Muscle layer of duodenum (tissue), 2 donors: ENCODE results near the gene TMEM144.

Experiments used
- H3K27ac ChIP-seq: one replicate; pipeline ENCODE4 v1.7.0; 2013; ENCODE audit warnings: mild to moderate bottlenecking, low read length
- H3K27me3 ChIP-seq: one replicate; pipeline ENCODE4 v1.7.0; 2013; ENCODE audit warnings: low read depth, mild to moderate bottlenecking, control low read depth, low read length
- H3K36me3 ChIP-seq, 2 donors: one replicate each; pipeline ENCODE4 v1.7.0; 2013; ENCODE audit warnings: low read length in 2 of 2, control low read depth in 1 of 2, mild to moderate bottlenecking in 1 of 2; ENCODE audit not compliant: insufficient read depth in 2 of 2, control insufficient read depth in 1 of 2
- H3K4me1 ChIP-seq, 2 donors: one replicate each; pipeline ENCODE4 v1.7.0; 2013; ENCODE audit warnings: low read length in 2 of 2, mild to moderate bottlenecking in 2 of 2, control low read depth in 1 of 2, moderate library complexity in 1 of 2; ENCODE audit not compliant: insufficient read depth in 2 of 2, control insufficient read depth in 1 of 2
- H3K4me3 ChIP-seq, 2 donors: one replicate each; pipeline ENCODE4 v1.7.0; 2013; ENCODE audit warnings: low read length in 2 of 2, low read depth in 1 of 2, mild to moderate bottlenecking in 1 of 2
- H3K9me3 ChIP-seq, 2 donors: one replicate each; pipeline ENCODE4 v1.7.0; 2013; ENCODE audit warnings: low read length in 2 of 2, control low read depth in 1 of 2, mild to moderate bottlenecking in 1 of 2; ENCODE audit not compliant: control insufficient read depth in 1 of 2
- donor health status: healthy.

Gene TMEM144

GRCh38 chr4:158209825-158210807 lies at the start of gene TMEM144:
Gene TMEM144 (plus strand): TSS chr4:158210486. CDS start chr4:158212668, 2,182 bp downstream.
- Histone ChIP-seq H3K27ac (peak within 1 kb of the TSS; percentile 95), H3K4me3 (peak within 1 kb of the TSS; percentile 59 to 78), H3K4me1 (peaks cover 0 to 9% of the 10 kb centered on the region in 2 donors), H3K27me3 (no peaks in the 10 kb centered on the region), H3K36me3 (no peaks in the 10 kb centered on the region), H3K9me3 (no peaks in the 10 kb centered on the region)

GRCh38 chr4:158161551-158162354 lies 48.5 kb upstream of the TMEM144 start:
- no peaks in the 10 kb centered on the region for H3K36me3 ChIP-seq
- H3K27ac ChIP-seq = peak overlapping the region; percentile 21
- H3K4me3 ChIP-seq = no peak overlapping the region
- peaks cover 5 to 16% of the 10 kb centered on the region in 2 donors for H3K4me1 ChIP-seq
- H3K9me3 ChIP-seq = no peaks in the 10 kb centered on the region
- no peaks in the 10 kb centered on the region for H3K27me3 ChIP-seq

- Histone ChIP-seq H3K27me3 (no peaks in the 10 kb centered on the region), H3K9me3 (no peaks in the 10 kb centered on the region), H3K27ac (no peak overlapping the region), H3K4me1 (peaks cover 5 to 16% of the 10 kb centered on the region in 2 donors), H3K4me3 (no peak overlapping the region), H3K36me3 (no peaks in the 10 kb centered on the region)
Observed at GRCh38 chr4:158162631-158163030, 47.7 kb upstream of the TMEM144 start.

DNA sequence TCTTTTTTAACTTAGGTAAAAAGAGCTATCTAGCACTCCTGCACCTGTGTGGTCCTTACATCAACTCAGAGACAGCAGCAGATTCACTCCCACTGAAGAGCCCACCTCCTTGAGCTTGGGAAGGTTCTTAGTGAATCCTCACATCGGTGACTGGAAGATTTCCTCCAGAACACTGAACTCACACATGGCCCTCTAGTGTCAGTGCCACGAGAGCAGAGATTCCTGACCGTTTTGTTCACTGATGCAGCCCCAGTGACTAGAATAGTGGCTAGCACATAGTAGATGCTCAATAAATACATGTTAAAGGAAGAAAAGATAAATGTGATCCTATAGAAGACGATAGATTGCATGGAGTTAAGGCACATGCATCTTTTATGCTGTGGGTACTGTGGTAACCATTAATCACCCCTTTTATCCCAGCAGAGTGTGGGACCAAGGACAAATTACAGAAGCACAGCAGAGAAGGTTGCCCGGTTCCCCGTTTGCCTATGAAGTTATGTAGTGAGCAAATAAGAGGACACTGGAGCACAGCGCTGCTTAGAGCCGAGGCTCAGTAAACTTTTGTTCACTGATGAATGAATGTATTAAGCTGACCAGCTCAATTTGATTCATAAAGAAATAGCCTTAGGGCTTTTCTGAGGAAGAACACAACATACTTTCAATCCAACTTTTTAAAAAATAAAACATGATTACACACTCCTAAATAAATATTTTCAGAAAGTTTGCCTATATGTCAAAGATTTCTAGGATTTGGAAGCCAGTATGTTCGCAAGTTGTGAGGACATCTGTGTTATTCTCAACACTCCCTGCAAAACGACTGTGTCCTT lies 46.1 kb upstream of the TMEM144 start:
- peaks cover 3 to 11% of the 10 kb centered on the region in 2 donors for H3K4me1 ChIP-seq
- peak overlapping the region; percentile 31 to 45 for H3K4me3 ChIP-seq
- H3K27ac ChIP-seq = peak overlapping the region; percentile 50

GRCh38 chr4:158164768-158165213 lies 45.5 kb upstream of the TMEM144 start:
- H3K4me3 ChIP-seq = peak overlapping the region; percentile 31 to 45
- peaks cover 0 to 11% of the 10 kb centered on the region in 2 donors for H3K4me1 ChIP-seq
- no peaks in the 10 kb centered on the region for H3K36me3 ChIP-seq
- H3K27me3 ChIP-seq = no peaks in the 10 kb centered on the region
- no peaks in the 10 kb centered on the region for H3K9me3 ChIP-seq
- H3K27ac ChIP-seq = peak overlapping the region; percentile 50

More for the DNA sequence above, 46.1 kb upstream of the TMEM144 start:
- Histone ChIP-seq H3K27me3 (no peaks in the 10 kb centered on the region), H3K36me3 (no peaks in the 10 kb centered on the region), H3K9me3 (no peaks in the 10 kb centered on the region)

DNA sequence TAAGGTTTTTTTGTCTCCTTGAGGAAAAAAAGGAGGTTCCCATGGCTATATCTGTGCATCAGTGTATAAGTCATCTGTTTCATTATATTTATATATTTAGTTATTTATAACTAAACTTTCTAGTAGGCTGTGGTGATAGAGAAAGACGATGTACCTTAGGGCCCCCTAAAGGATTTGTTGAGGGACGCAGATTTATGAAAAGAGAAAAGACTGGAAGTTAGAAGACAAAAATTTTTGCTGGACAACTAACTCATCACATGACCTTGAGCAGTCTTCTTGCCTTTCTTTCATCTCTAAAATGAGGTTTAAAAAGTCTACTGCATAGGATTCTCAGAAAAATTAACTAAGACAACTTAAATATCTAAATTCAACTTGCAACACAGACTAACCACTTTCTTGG lies 43.6 kb upstream of the TMEM144 start:
- H3K27me3 ChIP-seq = no peaks in the 10 kb centered on the region
- no peaks in the 10 kb centered on the region for H3K36me3 ChIP-seq
- no peaks in the 10 kb centered on the region for H3K9me3 ChIP-seq
- peaks cover 0 to 15% of the 10 kb centered on the region in 2 donors for H3K4me1 ChIP-seq
- peak overlapping the region in 1 of 2 donors; percentile 53 for H3K4me3 ChIP-seq
- H3K27ac ChIP-seq = peak overlapping the region; percentile 42

- Histone ChIP-seq H3K27me3 (no peaks in the 10 kb centered on the region), H3K9me3 (no peaks in the 10 kb centered on the region), H3K4me3 (peak overlapping the region; percentile 68 to 78), H3K36me3 (no peaks in the 10 kb centered on the region), H3K27ac (peak overlapping the region; percentile 88), H3K4me1 (peaks cover 9 to 17% of the 10 kb centered on the region in 2 donors)
Observed at GRCh38 chr4:158168606-158169005, 41.7 kb upstream of the TMEM144 start.

- Histone ChIP-seq H3K27me3 (no peaks in the 10 kb centered on the region), H3K36me3 (no peaks in the 10 kb centered on the region), H3K27ac (peak overlapping the region; percentile 88), H3K4me3 (peak overlapping the region; percentile 68 to 78), H3K9me3 (no peaks in the 10 kb centered on the region), H3K4me1 (peaks cover 9 to 17% of the 10 kb centered on the region in 2 donors)
Observed at GRCh38 chr4:158169506-158169905, 40.8 kb upstream of the TMEM144 start.

- Histone ChIP-seq H3K4me1 (peaks cover 9 to 17% of the 10 kb centered on the region in 2 donors), H3K9me3 (no peaks in the 10 kb centered on the region), H3K27ac (peak overlapping the region; percentile 88), H3K4me3 (peak overlapping the region; percentile 68 to 78), H3K36me3 (no peaks in the 10 kb centered on the region), H3K27me3 (no peaks in the 10 kb centered on the region)
Observed at GRCh38 chr4:158169931-158170690, 40.2 kb upstream of the TMEM144 start.
